WTC11 (cell line): ENCODE data around the gene HNRNPAB.

Source experiments
- ATF6 ChIP-seq: sonication (generic); formaldehyde crosslinking; IDR thresholded peaks from 2 replicates; pipeline ENCODE4 v1.8.1; 2023; ENCODE audit warnings: mild to moderate bottlenecking, missing genetic modification reagents
- CTCF ChIP-seq: fragments of 200-600 bp; IDR thresholded peaks from 2 replicates; pipeline ENCODE4 v1.8.0; 2022; ENCODE audit warnings: antibody characterized with exemption
- ETV6 ChIP-seq: sonication (generic); formaldehyde crosslinking; IDR thresholded peaks from 2 replicates; pipeline ENCODE4 v1.8.1; 2022; ENCODE audit warnings: mild to moderate bottlenecking, missing genetic modification reagents
- FOXP4 ChIP-seq: sonication (generic); formaldehyde crosslinking; IDR thresholded peaks from 2 replicates; pipeline ENCODE4 v1.8.0; 2022; ENCODE audit warnings: mild to moderate bottlenecking, missing genetic modification reagents
- IRF1 ChIP-seq: sonication (generic); formaldehyde crosslinking; IDR thresholded peaks from 2 replicates; pipeline ENCODE4 v1.8.0; 2023; ENCODE audit warnings: missing genetic modification reagents
- SMAD3 ChIP-seq: sonication (generic); formaldehyde crosslinking; IDR thresholded peaks from 2 replicates; pipeline ENCODE4 v1.8.0; 2022; ENCODE audit warnings: missing genetic modification reagents, mild to moderate bottlenecking, borderline replicate concordance
- SP1 ChIP-seq: sonication (generic); formaldehyde crosslinking; conservative IDR thresholded peaks from 2 replicates; pipeline ENCODE4 v1.8.1; 2022; ENCODE audit warnings: missing genetic modification reagents
- ZNF121 ChIP-seq: sonication (generic); formaldehyde crosslinking; IDR thresholded peaks from 2 replicates; pipeline ENCODE4 v1.8.0; 2023; ENCODE audit warnings: missing genetic modification reagents
- TF ChIP-seq, protein P1 (sequence below): sonication (generic); formaldehyde crosslinking; IDR thresholded peaks from 2 replicates; pipeline ENCODE4 v1.8.0; 2022; ENCODE audit warnings: mild to moderate bottlenecking, missing genetic modification reagents
- TF ChIP-seq, protein P2 (sequence below): sonication (generic); formaldehyde crosslinking; IDR thresholded peaks from 2 replicates; pipeline ENCODE4 v1.8.1; 2023; ENCODE audit warnings: mild to moderate bottlenecking, missing genetic modification reagents
- TF ChIP-seq, protein P3 (sequence below): sonication (generic); formaldehyde crosslinking; IDR thresholded peaks from 2 replicates; pipeline ENCODE4 v1.8.1; 2023; ENCODE audit warnings: mild to moderate bottlenecking, missing genetic modification reagents, borderline replicate concordance
- TF ChIP-seq, protein P4 (sequence below): sonication (generic); formaldehyde crosslinking; IDR thresholded peaks from 2 replicates; pipeline ENCODE4 v1.8.1; 2023; ENCODE audit warnings: mild to moderate bottlenecking, missing genetic modification reagents, moderate library complexity

GRCh38 chr5:178218827-178219226 is 14.5 kb downstream of the HNRNPAB start:
- TF ChIP-seq, protein P1, sequence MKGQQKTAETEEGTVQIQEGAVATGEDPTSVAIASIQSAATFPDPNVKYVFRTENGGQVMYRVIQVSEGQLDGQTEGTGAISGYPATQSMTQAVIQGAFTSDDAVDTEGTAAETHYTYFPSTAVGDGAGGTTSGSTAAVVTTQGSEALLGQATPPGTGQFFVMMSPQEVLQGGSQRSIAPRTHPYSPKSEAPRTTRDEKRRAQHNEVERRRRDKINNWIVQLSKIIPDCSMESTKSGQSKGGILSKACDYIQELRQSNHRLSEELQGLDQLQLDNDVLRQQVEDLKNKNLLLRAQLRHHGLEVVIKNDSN (CRISPR knock-in tag) = no peak
- no peak for TF ChIP-seq ETV6 (CRISPR knock-in tag)
- TF ChIP-seq FOXP4 (CRISPR knock-in tag) = no peak
- no peak for TF ChIP-seq CTCF
- TF ChIP-seq, protein P2, sequence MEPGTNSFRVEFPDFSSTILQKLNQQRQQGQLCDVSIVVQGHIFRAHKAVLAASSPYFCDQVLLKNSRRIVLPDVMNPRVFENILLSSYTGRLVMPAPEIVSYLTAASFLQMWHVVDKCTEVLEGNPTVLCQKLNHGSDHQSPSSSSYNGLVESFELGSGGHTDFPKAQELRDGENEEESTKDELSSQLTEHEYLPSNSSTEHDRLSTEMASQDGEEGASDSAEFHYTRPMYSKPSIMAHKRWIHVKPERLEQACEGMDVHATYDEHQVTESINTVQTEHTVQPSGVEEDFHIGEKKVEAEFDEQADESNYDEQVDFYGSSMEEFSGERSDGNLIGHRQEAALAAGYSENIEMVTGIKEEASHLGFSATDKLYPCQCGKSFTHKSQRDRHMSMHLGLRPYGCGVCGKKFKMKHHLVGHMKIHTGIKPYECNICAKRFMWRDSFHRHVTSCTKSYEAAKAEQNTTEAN (CRISPR knock-in tag) = no peak
- no peak for TF ChIP-seq IRF1 (CRISPR knock-in tag)
- no peak for TF ChIP-seq SMAD3 (CRISPR knock-in tag)
- TF ChIP-seq, protein P3, sequence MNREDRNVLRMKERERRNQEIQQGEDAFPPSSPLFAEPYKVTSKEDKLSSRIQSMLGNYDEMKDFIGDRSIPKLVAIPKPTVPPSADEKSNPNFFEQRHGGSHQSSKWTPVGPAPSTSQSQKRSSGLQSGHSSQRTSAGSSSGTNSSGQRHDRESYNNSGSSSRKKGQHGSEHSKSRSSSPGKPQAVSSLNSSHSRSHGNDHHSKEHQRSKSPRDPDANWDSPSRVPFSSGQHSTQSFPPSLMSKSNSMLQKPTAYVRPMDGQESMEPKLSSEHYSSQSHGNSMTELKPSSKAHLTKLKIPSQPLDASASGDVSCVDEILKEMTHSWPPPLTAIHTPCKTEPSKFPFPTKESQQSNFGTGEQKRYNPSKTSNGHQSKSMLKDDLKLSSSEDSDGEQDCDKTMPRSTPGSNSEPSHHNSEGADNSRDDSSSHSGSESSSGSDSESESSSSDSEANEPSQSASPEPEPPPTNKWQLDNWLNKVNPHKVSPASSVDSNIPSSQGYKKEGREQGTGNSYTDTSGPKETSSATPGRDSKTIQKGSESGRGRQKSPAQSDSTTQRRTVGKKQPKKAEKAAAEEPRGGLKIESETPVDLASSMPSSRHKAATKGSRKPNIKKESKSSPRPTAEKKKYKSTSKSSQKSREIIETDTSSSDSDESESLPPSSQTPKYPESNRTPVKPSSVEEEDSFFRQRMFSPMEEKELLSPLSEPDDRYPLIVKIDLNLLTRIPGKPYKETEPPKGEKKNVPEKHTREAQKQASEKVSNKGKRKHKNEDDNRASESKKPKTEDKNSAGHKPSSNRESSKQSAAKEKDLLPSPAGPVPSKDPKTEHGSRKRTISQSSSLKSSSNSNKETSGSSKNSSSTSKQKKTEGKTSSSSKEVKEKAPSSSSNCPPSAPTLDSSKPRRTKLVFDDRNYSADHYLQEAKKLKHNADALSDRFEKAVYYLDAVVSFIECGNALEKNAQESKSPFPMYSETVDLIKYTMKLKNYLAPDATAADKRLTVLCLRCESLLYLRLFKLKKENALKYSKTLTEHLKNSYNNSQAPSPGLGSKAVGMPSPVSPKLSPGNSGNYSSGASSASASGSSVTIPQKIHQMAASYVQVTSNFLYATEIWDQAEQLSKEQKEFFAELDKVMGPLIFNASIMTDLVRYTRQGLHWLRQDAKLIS (CRISPR knock-in tag) = no peak
- TF ChIP-seq, protein P4, sequence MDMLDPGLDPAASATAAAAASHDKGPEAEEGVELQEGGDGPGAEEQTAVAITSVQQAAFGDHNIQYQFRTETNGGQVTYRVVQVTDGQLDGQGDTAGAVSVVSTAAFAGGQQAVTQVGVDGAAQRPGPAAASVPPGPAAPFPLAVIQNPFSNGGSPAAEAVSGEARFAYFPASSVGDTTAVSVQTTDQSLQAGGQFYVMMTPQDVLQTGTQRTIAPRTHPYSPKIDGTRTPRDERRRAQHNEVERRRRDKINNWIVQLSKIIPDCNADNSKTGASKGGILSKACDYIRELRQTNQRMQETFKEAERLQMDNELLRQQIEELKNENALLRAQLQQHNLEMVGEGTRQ = no peak
- TF ChIP-seq ZNF121 (CRISPR knock-in tag) = no peak
- no peak for TF ChIP-seq SP1
- TF ChIP-seq ATF6 (CRISPR knock-in tag) = no peak
